Ishikawa (cell line): Measurements from ENCODE around the gene ZNF821.

Experiments used
- EGR1 ChIP-seq: IDR thresholded peaks from 2 replicates; pipeline ENCODE4 v1.6.1; 2012
- EP300 ChIP-seq: IDR thresholded peaks from 2 replicates; pipeline ENCODE4 v1.6.1; 2012; ENCODE audit warnings: borderline replicate concordance
- MAX ChIP-seq: IDR thresholded peaks from 2 replicates; pipeline ENCODE4 v1.6.1; 2012
- RAD21 ChIP-seq: IDR thresholded peaks from 2 replicates; pipeline ENCODE4 v1.6.1; 2012; ENCODE audit warnings: low read depth
- REST ChIP-seq: IDR thresholded peaks from 2 replicates; pipeline ENCODE4 v1.6.1; 2012; ENCODE audit warnings: low read depth, mild to moderate bottlenecking
- TAF1 ChIP-seq: IDR thresholded peaks from 2 replicates; pipeline ENCODE4 v1.6.1; 2012; ENCODE audit warnings: low read depth, mild to moderate bottlenecking
- TEAD4 ChIP-seq: IDR thresholded peaks from 2 replicates; pipeline ENCODE4 v1.6.1; 2012
- YY1 ChIP-seq: IDR thresholded peaks from 2 replicates; pipeline ENCODE4 v1.6.1; 2012; ENCODE audit warnings: low read depth

GRCh38 chr16:71826533-71827017 lies 57.4 kb downstream of the ZNF821 start:
- TF ChIP-seq TEAD4 (no peak), MAX (no peak), RAD21 (no peak), TAF1 (no peak), EGR1 (no peak), EP300 (no peak), REST (no peak), YY1 (no peak)
